GM12874 (cell line): ENCODE measurements around the gene AGPAT4.

ENCODE experiments used
- CTCF ChIP-seq: IDR thresholded peaks from 2 replicates; pipeline ENCODE4 v1.5.1; 2011; ENCODE audit warnings: low read depth, mild to moderate bottlenecking, control low read depth, low read length, moderate library complexity; ENCODE audit not compliant: insufficient read depth

The AGPAT4 gene

GRCh38 chr6:161169696-161170095, 104.2 kb downstream of the AGPAT4 start:
- no peak for TF ChIP-seq CTCF

GRCh38 chr6:161169035-161169434, 104.8 kb downstream of the AGPAT4 start:
- TF ChIP-seq CTCF: no peak

- TF ChIP-seq CTCF: no peak
These were observed 105.5 kb downstream of the AGPAT4 start for GRCh38 chr6:161168281-161168891.

- TF ChIP-seq CTCF: no peak
These were observed 107.2 kb downstream of the AGPAT4 start for GRCh38 chr6:161166677-161167076.

- no peak for TF ChIP-seq CTCF
These were observed 107.7 kb downstream of the AGPAT4 start for GRCh38 chr6:161166176-161166575.

GRCh38 chr6:161164182-161164625, 109.7 kb downstream of the AGPAT4 start:
- no peak for TF ChIP-seq CTCF

- TF ChIP-seq CTCF: no peak
These were observed 110.2 kb downstream of the AGPAT4 start for GRCh38 chr6:161163466-161164181.
